Colonic mucosa (tissue), 4 donors: ENCODE results near the gene FBXO31. TPM values are rescaled to one million over a fixed set of nuclear protein-coding genes. Genes with fewer than 3 reads are reported as not detected.
"Not testable (repeated sequence)": the region's sequence is repeated elsewhere in the genome, so short reads cannot be mapped to it uniquely, and the experiment has no call there.

Experiments
- DNase-seq: peaks from one replicate; pipeline ENCODE4 v3.0.0-alpha.2; 2020
- H3K27ac ChIP-seq: fragments of 200-600 bp; one replicate; pipeline ENCODE4 v1.8.0; 2021
- H3K27me3 ChIP-seq: fragments of 200-600 bp; one replicate; pipeline ENCODE4 v1.8.0; 2021
- H3K36me3 ChIP-seq: fragments of 200-600 bp; one replicate; pipeline ENCODE4 v1.8.0; 2021
- H3K4me1 ChIP-seq: fragments of 200-600 bp; one replicate; pipeline ENCODE4 v1.8.0; 2021; ENCODE audit warnings: mild to moderate bottlenecking
- H3K4me3 ChIP-seq: fragments of 200-600 bp; one replicate; pipeline ENCODE4 v1.8.0; 2021
- H3K9ac ChIP-seq, 2 donors: one replicate each; pipeline ENCODE4 v1.7.0; 2013; ENCODE audit warnings: control low read depth in 2 of 2, low read depth in 2 of 2, low read length in 2 of 2
- H3K9me3 ChIP-seq: fragments of 200-600 bp; one replicate; pipeline ENCODE4 v1.8.0; 2021
- intact Hi-C: fragments of 100-400 bp; cut with DNase I; formaldehyde crosslinking; loops from one replicate; pipeline ENCODE4 v1.14.1; 2022
- total RNA-seq, 2 donors: library from RNA; stranded (reverse); fragmentation: NEBNext Ultra II Directional in 1 of 2; extraction: Animal tissue kit (Norgen Biotek cat#: 25700) in 1 of 2; gene quantifications; one replicate each; pipeline ENCODE4 v1.2.1, GENCODE V29; 2021
- TF ChIP-seq, protein P1 (sequence below): fragments of 200-600 bp; IDR thresholded peaks from one replicate; pipeline ENCODE4 v1.8.0; 2022; ENCODE audit warnings: antibody characterized with exemption, mild to moderate bottlenecking
- donor health status: healthy.
- donor health status: DM: no; HTN: no; CAD: no.
- donor health status: DM: no; HTN: no; CAD: no.

Gene FBXO31
- total RNA-seq, 2 donors from 2014 or later, result 35.1 to 52.3 TPM

DNA sequence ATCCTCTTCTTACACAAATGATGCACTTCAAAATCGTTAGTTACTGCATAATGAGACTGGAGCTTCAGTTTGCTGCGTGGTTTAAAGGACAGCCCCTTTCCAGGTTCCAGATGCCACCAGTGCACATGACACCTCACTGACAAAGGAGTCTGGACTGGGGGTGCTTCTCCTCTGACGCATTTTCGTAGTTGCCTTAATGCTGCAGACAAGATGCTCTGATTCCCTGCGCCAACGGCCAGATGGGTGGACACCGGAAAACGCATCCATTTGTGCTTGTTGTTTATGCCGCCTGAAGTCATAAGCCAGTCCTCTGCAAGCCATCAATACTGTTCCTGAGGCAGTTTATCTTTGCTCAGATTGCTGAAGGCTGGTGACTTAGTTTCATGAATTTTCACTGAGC, 16.0 kb downstream of the FBXO31 start:
- Histone ChIP-seq H3K27ac (no peak overlapping the region), H3K36me3 (no peaks in the 10 kb centered on the region), H3K4me1 (peaks cover 27% of the 10 kb centered on the region), H3K27me3 (no peaks in the 10 kb centered on the region), H3K9ac (no peak overlapping the region), H3K9me3 (no peaks in the 10 kb centered on the region), H3K4me3 (no peak overlapping the region)
- TF ChIP-seq, protein P1, sequence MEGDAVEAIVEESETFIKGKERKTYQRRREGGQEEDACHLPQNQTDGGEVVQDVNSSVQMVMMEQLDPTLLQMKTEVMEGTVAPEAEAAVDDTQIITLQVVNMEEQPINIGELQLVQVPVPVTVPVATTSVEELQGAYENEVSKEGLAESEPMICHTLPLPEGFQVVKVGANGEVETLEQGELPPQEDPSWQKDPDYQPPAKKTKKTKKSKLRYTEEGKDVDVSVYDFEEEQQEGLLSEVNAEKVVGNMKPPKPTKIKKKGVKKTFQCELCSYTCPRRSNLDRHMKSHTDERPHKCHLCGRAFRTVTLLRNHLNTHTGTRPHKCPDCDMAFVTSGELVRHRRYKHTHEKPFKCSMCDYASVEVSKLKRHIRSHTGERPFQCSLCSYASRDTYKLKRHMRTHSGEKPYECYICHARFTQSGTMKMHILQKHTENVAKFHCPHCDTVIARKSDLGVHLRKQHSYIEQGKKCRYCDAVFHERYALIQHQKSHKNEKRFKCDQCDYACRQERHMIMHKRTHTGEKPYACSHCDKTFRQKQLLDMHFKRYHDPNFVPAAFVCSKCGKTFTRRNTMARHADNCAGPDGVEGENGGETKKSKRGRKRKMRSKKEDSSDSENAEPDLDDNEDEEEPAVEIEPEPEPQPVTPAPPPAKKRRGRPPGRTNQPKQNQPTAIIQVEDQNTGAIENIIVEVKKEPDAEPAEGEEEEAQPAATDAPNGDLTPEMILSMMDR, result no peak
- no peak for DNase-seq
- intact Hi-C loops, result no loop called here

GRCh38 chr16:87366930-87367329, 16.6 kb downstream of the FBXO31 start:
- intact Hi-C loops, result no loop called here
- Histone ChIP-seq H3K9me3 (no peaks in the 10 kb centered on the region), H3K27me3 (no peaks in the 10 kb centered on the region), H3K36me3 (no peaks in the 10 kb centered on the region), H3K9ac (no peak overlapping the region), H3K4me3 (no peak overlapping the region), H3K27ac (no peak overlapping the region), H3K4me1 (peaks cover 27% of the 10 kb centered on the region)
- no peak for DNase-seq
- TF ChIP-seq, protein P1, result no peak

DNA sequence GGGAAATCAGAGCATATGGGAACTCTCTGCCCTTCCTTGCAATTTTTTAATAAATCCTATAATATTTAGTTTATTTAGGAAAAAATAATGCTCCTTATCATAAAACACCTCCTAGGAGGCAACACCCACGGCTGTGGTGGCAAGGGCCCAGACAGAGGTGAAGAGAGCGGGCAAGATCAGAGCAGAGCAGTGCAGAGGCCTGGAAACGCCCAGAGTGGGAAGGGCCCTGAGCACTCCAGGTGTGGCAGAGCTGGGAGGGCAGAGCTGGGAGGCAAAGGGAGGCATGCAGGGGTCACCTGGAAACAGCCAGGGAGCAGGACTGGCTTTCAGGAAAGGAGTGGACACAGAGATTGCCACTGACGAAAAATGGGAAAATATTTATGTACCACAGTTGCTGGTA, 17.3 kb downstream of the FBXO31 start:
- TF ChIP-seq, protein P1, result no peak
- Histone ChIP-seq H3K27me3 (no peaks in the 10 kb centered on the region), H3K4me3 (no peak overlapping the region), H3K36me3 (no peaks in the 10 kb centered on the region), H3K4me1 (peaks cover 27% of the 10 kb centered on the region), H3K9me3 (no peaks in the 10 kb centered on the region), H3K27ac (no peak overlapping the region), H3K9ac (no peak overlapping the region)
- intact Hi-C loops, result no loop called here
- peak; percentile 74 for DNase-seq

- H3K27ac ChIP-seq, result no peak overlapping the region
- H3K36me3 ChIP-seq, result no peaks in the 10 kb centered on the region
Measured at GRCh38 chr16:87365021-87365713, 18.4 kb downstream of the FBXO31 start.

DNA sequence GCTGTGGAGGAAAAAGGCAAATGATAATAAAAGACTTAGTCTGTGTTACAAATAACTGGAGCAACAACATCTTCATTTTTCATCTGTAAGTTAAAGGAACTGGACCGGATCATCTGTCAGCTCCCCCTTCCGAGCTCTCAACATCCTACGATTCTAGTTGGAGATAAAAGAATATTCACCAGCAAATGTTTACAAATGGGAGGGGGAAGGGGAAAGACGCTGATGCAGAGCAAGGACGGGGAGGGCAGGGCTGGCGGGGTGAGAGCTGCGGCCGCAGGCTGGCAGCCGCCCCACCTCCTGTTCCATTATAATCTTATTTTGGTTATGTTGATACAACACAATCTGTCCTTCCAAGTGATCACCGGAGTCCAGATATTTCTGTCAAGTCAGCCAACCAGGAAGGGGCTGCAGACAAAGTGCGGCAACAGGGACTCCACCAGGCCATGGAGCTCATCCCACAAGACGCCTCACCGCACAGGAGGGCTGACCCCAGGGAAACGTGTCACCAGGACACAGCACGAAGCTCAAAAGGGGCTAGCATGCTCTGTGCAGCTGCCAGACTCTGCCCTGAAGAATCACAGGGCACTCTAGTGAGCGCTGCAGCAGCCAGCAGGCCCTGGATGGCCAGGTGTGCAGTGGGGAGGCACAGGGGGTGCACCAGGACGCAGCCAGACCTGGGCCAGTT, 19.7 kb downstream of the FBXO31 start:
- Histone ChIP-seq H3K27me3 (no peaks in the 10 kb centered on the region), H3K36me3 (no peaks in the 10 kb centered on the region), H3K9me3 (no peaks in the 10 kb centered on the region), H3K27ac (no peak overlapping the region), H3K9ac (peak overlapping the region in 1 of 2 donors; percentile 35), H3K4me3 (no peak overlapping the region), H3K4me1 (peaks cover 21% of the 10 kb centered on the region)
- intact Hi-C loops, result no loop called here
- TF ChIP-seq, protein P1, result no peak
- DNase-seq, result no peak

More at GRCh38 chr16:87365021-87365713, 18.4 kb downstream of the FBXO31 start:
- DNase-seq, result no peak
- H3K4me3 ChIP-seq, result no peak overlapping the region
- no peaks in the 10 kb centered on the region for H3K9me3 ChIP-seq
- TF ChIP-seq, protein P1, result no peak
- no peaks in the 10 kb centered on the region for H3K27me3 ChIP-seq
- H3K9ac ChIP-seq, result no peak overlapping the region
- intact Hi-C loops, result no loop called here
- H3K4me1 ChIP-seq, result peaks cover 27% of the 10 kb centered on the region

- H3K4me1 ChIP-seq, result peaks cover 13% of the 10 kb centered on the region
- DNase-seq, H3K36me3 ChIP-seq, H3K27me3 ChIP-seq, H3K9me3 ChIP-seq, intact Hi-C loops, H3K9ac ChIP-seq, H3K27ac ChIP-seq, H3K4me3 ChIP-seq: not testable (repeated sequence)
Measured at GRCh38 chr16:87362828-87363559, 20.6 kb downstream of the FBXO31 start.
